ENCODE data around the gene GLIS2.

The GLIS2 gene

DNA sequence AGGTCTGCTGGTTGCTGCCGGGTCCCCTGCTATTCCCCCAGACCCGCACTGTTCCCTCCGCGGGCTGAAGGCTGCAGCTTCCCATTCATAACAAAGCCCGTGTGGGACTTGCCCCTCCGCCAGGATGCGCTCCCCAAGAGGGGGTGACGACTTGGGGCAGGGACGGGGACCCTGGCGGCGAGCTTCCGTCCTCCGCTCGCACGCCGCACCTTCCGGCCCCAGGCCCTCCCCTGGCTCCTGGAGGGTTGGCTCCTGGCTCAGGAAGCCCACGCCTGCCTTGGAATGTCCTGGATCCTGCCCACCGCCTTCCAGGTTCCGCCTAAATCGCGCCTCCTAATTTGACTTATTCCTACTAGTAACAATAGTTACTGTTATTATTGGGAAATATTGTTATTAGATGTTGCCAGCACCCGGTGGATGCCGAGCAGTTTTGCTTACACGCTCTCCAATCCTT, 42.0 kb upstream of the GLIS2 start:
- H3K4me3 ChIP-seq (replicated peaks; ENCODE audit: low read depth, low read length), result peak overlapping the region; percentile 90
- no peak for DNase-seq (ENCODE audit: extremely low read depth, low read depth)
- TF ChIP-seq, protein P1, sequence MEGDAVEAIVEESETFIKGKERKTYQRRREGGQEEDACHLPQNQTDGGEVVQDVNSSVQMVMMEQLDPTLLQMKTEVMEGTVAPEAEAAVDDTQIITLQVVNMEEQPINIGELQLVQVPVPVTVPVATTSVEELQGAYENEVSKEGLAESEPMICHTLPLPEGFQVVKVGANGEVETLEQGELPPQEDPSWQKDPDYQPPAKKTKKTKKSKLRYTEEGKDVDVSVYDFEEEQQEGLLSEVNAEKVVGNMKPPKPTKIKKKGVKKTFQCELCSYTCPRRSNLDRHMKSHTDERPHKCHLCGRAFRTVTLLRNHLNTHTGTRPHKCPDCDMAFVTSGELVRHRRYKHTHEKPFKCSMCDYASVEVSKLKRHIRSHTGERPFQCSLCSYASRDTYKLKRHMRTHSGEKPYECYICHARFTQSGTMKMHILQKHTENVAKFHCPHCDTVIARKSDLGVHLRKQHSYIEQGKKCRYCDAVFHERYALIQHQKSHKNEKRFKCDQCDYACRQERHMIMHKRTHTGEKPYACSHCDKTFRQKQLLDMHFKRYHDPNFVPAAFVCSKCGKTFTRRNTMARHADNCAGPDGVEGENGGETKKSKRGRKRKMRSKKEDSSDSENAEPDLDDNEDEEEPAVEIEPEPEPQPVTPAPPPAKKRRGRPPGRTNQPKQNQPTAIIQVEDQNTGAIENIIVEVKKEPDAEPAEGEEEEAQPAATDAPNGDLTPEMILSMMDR (IDR thresholded peaks at IDR 0.05; ENCODE audit: low read depth, low read length, missing control alignments), result peak; percentile 28

DNA sequence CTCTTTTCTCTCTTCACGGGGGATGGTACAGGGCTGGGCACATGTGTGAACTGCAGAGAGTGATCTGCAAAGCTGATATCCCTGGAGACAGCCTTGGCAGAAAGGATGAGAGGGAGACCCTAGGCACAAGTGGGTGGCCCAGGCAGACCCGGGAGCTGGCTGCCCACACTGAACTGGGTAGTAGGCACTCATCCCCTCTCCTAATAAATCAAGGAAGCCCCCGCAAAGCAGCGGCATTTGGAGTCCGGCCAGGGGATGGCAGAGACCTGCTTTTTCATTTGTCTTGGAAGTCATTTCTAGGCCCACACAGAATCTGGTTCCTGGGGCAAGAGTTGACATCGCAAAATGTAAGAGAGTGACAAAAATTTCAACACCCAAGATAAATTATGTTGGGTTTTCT, 40.0 kb upstream of the GLIS2 start:
- no peak for DNase-seq (ENCODE audit: extremely low read depth, low read depth)
- no peak overlapping the region for H3K4me3 ChIP-seq (replicated peaks; ENCODE audit: low read depth, low read length)
- TF ChIP-seq, protein P1 (IDR thresholded peaks at IDR 0.05; ENCODE audit: low read depth, low read length, missing control alignments), result no peak

DNA sequence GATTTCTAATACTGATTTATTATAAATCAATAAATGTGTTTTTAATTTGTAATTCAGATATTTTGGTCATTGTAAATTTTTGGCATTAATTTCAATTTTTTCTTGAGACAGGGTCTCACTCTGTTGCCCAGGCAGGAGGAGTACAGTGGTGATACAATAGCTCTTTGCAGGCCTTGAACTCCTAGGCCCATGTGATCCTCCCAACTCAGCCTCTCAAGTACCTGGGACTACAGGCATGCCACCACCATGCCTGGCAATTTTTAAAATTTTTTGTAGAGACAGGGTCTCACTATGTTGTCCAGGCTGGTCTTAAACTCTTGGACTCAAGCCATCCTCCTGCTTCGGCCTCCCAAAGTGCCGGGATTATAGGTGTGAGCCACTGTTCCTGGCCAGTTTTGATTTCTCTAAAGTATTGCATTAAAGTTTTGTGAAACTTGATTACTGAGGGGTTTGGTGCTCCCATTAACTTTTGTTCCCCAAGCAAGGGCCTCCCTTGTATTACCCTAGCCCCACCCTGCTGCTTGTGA, 37.8 kb upstream of the GLIS2 start:
- no peak overlapping the region for H3K4me3 ChIP-seq (replicated peaks; ENCODE audit: low read depth, low read length)
- TF ChIP-seq, protein P1 (IDR thresholded peaks at IDR 0.05; ENCODE audit: low read depth, low read length, missing control alignments), result no peak
- DNase-seq (ENCODE audit: extremely low read depth, low read depth), result no peak

DNA sequence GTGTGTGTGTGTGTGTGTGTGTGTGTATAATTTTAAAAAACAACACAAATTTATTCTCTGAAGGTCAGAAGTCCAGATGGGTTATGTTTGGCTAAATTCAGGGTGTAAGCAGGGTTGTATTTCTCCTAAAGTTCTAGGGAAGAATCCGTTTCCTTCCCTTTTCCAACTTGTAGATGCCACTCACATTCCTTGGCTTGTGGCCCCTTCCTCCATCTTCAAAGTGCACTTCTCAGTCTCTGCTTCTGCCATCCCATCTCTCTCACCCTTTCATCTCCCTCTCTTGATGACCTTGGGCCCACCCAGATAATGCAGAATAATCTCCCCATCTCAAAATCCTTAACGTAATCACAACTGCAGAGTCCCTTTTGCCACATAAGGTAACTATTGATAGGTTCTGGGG, 35.2 kb upstream of the GLIS2 start:
- DNase-seq (ENCODE audit: extremely low read depth, low read depth), result no peak
- TF ChIP-seq, protein P1 (IDR thresholded peaks at IDR 0.05; ENCODE audit: low read depth, low read length, missing control alignments), result no peak
- H3K4me3 ChIP-seq (replicated peaks; ENCODE audit: low read depth, low read length), result no peak overlapping the region

DNA sequence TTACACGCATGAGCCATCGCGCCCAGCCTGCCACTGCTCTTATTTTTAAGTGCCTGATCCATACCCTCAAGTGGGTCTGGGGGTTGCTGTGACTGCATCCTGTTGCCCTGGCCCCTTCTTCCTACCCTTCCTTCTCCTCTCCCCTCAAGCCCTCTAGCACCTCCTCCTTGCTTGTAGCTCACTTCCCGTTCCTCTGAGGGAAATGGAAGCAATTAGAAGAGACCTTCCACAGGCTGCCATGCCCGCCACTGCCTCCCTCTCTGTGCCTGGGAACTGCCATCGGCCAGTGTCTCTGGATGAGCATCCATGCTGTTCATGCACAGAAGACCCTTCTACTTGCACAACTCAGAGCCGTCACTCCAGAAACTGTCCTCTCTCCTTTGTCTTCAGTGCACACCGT, 32.4 kb upstream of the GLIS2 start:
- no peak overlapping the region for H3K4me3 ChIP-seq (replicated peaks; ENCODE audit: low read depth, low read length)
- no peak for DNase-seq (ENCODE audit: extremely low read depth, low read depth)
- TF ChIP-seq, protein P1 (IDR thresholded peaks at IDR 0.05; ENCODE audit: low read depth, low read length, missing control alignments), result no peak

DNA sequence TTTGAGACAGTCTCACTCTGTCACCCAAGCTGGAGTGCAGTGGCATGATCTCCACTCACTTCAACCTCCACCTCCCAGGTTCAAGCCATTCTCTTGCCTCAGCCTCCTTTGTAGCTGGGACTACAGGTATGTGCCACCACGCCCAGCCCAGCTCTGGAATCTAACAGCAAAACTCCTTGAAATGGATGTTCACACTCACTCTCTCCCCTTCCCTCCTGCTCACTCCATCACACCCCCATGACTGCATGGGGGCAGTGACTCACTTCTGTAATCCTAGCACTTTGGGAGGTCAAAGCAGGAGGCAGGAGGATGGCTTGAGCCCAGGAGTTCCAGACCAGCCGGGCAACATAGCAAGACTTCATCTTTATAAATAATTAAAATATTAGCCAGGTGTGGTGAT, 31.9 kb upstream of the GLIS2 start:
- no peak overlapping the region for H3K4me3 ChIP-seq (replicated peaks; ENCODE audit: low read depth, low read length)
- TF ChIP-seq, protein P1 (IDR thresholded peaks at IDR 0.05; ENCODE audit: low read depth, low read length, missing control alignments), result no peak
- no peak for DNase-seq (ENCODE audit: extremely low read depth, low read depth)

DNA sequence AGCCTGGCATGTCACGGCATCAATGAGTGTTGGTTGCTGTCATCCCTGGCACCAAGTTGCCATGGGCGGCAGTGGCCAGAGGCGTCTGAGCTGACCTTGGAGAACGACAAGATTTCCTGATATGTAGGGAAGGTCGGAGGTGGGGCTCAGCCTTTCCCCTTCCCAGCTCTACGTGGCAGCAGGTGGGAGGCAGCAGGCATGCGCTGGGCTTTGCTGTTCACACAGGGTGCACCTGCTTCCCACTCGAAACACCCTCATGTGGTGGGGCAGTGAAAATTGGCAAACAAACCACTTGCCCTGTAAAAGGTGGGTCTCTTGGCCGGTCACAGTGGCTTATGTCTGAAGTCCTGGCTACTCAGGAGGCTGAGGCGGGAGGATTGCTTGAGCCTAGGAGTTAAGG, 30.7 kb upstream of the GLIS2 start:
- TF ChIP-seq, protein P1 (IDR thresholded peaks at IDR 0.05; ENCODE audit: low read depth, low read length, missing control alignments), result no peak

More for the DNA sequence above, 30.7 kb upstream of the GLIS2 start:
- DNase-seq (ENCODE audit: extremely low read depth, low read depth), result no peak
- H3K4me3 ChIP-seq (replicated peaks; ENCODE audit: low read depth, low read length), result no peak overlapping the region
